ENCODE data around the gene RFC2. TPM values are rescaled to one million over a fixed set of nuclear protein-coding genes. Genes with fewer than 3 reads are reported as not detected.
A peak's percentile ranks its signal among the peaks of the same experiment; 100 is the strongest.

The RFC2 gene
- total RNA-seq, 1 donor from 2014 or later, result 30.0 TPM

GRCh38 chr7:74286131-74286530 lies 31.9 kb upstream of the RFC2 start:
- Mint-ChIP-seq H3K9me3 (no peaks in the 10 kb centered on the region), H3K27ac (no peak overlapping the region), H3K36me3 (no peaks in the 10 kb centered on the region), H3K4me1 (peaks cover 16% of the 10 kb centered on the region), H3K4me3 (no peak overlapping the region), H3K27me3 (ENCODE audit: low read depth) (peaks cover 2% of the 10 kb centered on the region)
- DNase-seq (ENCODE audit: low spot score in 2 of 2, unreplicated experiment in 2 of 2), result no peak
- TF ChIP-seq CTCF (IDR thresholded peaks at IDR 0.05; ENCODE audit: unreplicated experiment), result no peak

GRCh38 chr7:74284781-74285259 lies 30.6 kb upstream of the RFC2 start:
- no peak for TF ChIP-seq CTCF (IDR thresholded peaks at IDR 0.05; ENCODE audit: unreplicated experiment)
- Mint-ChIP-seq H3K36me3 (no peaks in the 10 kb centered on the region), H3K27me3 (ENCODE audit: low read depth) (no peaks in the 10 kb centered on the region), H3K4me3 (no peak overlapping the region), H3K9me3 (no peaks in the 10 kb centered on the region), H3K27ac (no peak overlapping the region), H3K4me1 (peaks cover 14% of the 10 kb centered on the region)
- DNase-seq (ENCODE audit: low spot score in 2 of 2, unreplicated experiment in 2 of 2), result no peak

GRCh38 chr7:74283858-74284447 lies 29.8 kb upstream of the RFC2 start:
- no peak overlapping the region for H3K4me3 Mint-ChIP-seq
- H3K36me3 Mint-ChIP-seq, result no peaks in the 10 kb centered on the region
- H3K27ac Mint-ChIP-seq, result no peak overlapping the region
- H3K27me3 Mint-ChIP-seq (ENCODE audit: low read depth), result no peaks in the 10 kb centered on the region
- no peaks in the 10 kb centered on the region for H3K9me3 Mint-ChIP-seq
- no peak for DNase-seq (ENCODE audit: low spot score in 2 of 2, unreplicated experiment in 2 of 2)
- H3K4me1 Mint-ChIP-seq, result peaks cover 20% of the 10 kb centered on the region
- TF ChIP-seq CTCF (IDR thresholded peaks at IDR 0.05; ENCODE audit: unreplicated experiment), result no peak

GRCh38 chr7:74282748-74283459 lies 28.7 kb upstream of the RFC2 start:
- H3K4me1 Mint-ChIP-seq, result peaks cover 15% of the 10 kb centered on the region
- no peak for DNase-seq (ENCODE audit: low spot score in 2 of 2, unreplicated experiment in 2 of 2)
- TF ChIP-seq CTCF (IDR thresholded peaks at IDR 0.05; ENCODE audit: unreplicated experiment), result no peak
- H3K36me3 Mint-ChIP-seq, result no peaks in the 10 kb centered on the region
- no peak overlapping the region for H3K4me3 Mint-ChIP-seq
- no peak overlapping the region for H3K27ac Mint-ChIP-seq
- H3K27me3 Mint-ChIP-seq (ENCODE audit: low read depth), result no peaks in the 10 kb centered on the region
- no peaks in the 10 kb centered on the region for H3K9me3 Mint-ChIP-seq

GRCh38 chr7:74280985-74281384 lies 26.8 kb upstream of the RFC2 start:
- Mint-ChIP-seq H3K27ac (peak overlapping the region; percentile 58), H3K4me3 (no peak overlapping the region), H3K36me3 (no peaks in the 10 kb centered on the region), H3K9me3 (no peaks in the 10 kb centered on the region), H3K4me1 (peaks cover 15% of the 10 kb centered on the region), H3K27me3 (ENCODE audit: low read depth) (no peaks in the 10 kb centered on the region)
- DNase-seq (ENCODE audit: low spot score in 2 of 2, unreplicated experiment in 2 of 2), result no peak
- no peak for TF ChIP-seq CTCF (IDR thresholded peaks at IDR 0.05; ENCODE audit: unreplicated experiment)
